HL-60 (cell line): ENCODE results near the gene FHAD1.

Experiments
- DNase-seq, 2 experiments: peaks; one replicate each; pipeline ENCODE4 v3.0.0-alpha.2; 2010 to 2020; ENCODE audit warnings: low read depth in 1 of 2, low spot score in 1 of 2
- H3K27ac ChIP-seq: fragments of 250-450 bp; sonication (Bioruptor Pico); replicated peaks from 2 replicates; pipeline ENCODE4 v1.5.1; 2020; ENCODE audit warnings: mild to moderate bottlenecking, moderate library complexity
- H3K27me3 ChIP-seq: fragments of 250-450 bp; sonication (Bioruptor Pico); 2 replicates; pipeline ENCODE4 v1.5.1; 2021; ENCODE audit warnings: mild to moderate bottlenecking, moderate library complexity; ENCODE audit not compliant: insufficient read depth, poor library complexity, severe bottlenecking
- H3K4me3 ChIP-seq: replicated peaks from 2 replicates; pipeline ENCODE4 v1.5.1; 2011; ENCODE audit warnings: mild to moderate bottlenecking, control low read depth, low read length; ENCODE audit not compliant: insufficient read depth
- GABPA ChIP-seq: IDR thresholded peaks from 2 replicates; pipeline ENCODE4 v1.6.1; 2012; ENCODE audit warnings: low read depth
- POLR2AphosphoS5 ChIP-seq: IDR thresholded peaks from 2 replicates; pipeline ENCODE4 v1.6.1; 2012; ENCODE audit warnings: low read depth
- REST ChIP-seq: IDR thresholded peaks from 2 replicates; pipeline ENCODE4 v1.6.1; 2012; ENCODE audit warnings: low read depth; ENCODE audit not compliant: insufficient replicate concordance
- SPI1 ChIP-seq: IDR thresholded peaks from 2 replicates; pipeline ENCODE4 v1.6.1; 2012; ENCODE audit warnings: low read depth, mild to moderate bottlenecking, borderline replicate concordance
- TF ChIP-seq, protein P1 (sequence below): IDR thresholded peaks from one replicate; pipeline ENCODE4 v1.5.1; 2011; ENCODE audit warnings: low read length, control low read depth, inconsistent platforms; ENCODE audit not compliant: insufficient read depth

The FHAD1 gene

DNA sequence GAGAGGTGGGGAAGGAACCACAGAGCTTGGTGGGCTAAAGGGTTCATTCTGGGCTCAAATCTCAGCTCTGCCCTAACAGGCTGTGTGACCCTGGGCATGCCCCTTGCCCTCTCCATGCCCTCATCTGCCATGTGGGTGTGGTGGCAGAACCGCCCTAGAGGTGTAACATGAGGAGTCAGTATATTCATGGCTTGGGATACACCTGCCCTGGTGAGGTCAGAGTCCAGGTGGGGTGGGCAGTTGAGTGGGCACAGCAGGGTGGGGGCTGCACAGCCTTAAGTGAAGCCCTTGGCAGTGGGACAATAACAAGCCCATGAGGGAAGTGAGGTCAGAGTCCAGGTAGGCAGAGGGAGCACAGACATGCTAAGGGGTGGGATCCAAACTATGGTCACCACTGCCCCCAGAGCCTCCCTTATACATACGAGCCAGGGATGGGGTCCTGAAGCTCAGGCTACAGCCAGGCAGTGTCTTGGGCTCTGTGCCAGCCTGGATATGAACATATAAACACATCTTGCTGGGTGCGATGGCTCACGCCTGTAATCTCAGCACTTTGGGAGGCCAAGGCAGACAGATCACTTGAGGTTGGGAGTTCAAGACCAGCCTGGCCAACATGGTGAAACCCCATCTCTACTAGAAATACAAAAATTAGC is 103.7 kb downstream of the FHAD1 start:
- no peak for DNase-seq
- TF ChIP-seq REST (no peak), SPI1 (no peak), POLR2AphosphoS5 (no peak), GABPA (no peak)
- TF ChIP-seq, protein P1, sequence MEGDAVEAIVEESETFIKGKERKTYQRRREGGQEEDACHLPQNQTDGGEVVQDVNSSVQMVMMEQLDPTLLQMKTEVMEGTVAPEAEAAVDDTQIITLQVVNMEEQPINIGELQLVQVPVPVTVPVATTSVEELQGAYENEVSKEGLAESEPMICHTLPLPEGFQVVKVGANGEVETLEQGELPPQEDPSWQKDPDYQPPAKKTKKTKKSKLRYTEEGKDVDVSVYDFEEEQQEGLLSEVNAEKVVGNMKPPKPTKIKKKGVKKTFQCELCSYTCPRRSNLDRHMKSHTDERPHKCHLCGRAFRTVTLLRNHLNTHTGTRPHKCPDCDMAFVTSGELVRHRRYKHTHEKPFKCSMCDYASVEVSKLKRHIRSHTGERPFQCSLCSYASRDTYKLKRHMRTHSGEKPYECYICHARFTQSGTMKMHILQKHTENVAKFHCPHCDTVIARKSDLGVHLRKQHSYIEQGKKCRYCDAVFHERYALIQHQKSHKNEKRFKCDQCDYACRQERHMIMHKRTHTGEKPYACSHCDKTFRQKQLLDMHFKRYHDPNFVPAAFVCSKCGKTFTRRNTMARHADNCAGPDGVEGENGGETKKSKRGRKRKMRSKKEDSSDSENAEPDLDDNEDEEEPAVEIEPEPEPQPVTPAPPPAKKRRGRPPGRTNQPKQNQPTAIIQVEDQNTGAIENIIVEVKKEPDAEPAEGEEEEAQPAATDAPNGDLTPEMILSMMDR: no peak
- Histone ChIP-seq H3K27me3 (no peaks in the 10 kb centered on the region), H3K27ac (no peak overlapping the region), H3K4me3 (no peak overlapping the region)

DNA sequence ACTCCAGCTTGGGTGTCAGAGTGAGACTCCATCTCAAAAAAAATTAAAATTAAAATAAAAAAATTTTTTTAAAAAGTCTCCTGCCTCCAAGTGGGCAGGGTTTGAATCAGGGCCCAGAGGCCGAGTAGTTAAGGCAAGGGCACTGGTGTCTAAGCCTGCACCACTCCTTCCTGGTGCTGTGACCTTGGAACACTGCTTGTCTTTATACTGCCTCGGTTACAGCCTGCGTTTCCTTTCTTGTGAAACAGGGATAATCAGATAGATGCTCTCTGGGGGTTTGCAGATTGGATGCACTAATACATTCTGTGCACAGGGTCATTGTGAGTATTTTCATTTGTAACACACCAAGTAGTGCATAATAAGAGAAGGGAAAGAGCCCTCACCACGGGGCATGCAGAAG is 104.3 kb downstream of the FHAD1 start:
- no peak for TF ChIP-seq SPI1
- TF ChIP-seq, protein P1: no peak
- TF ChIP-seq REST: no peak
- TF ChIP-seq GABPA: no peak
- TF ChIP-seq POLR2AphosphoS5: no peak
- H3K27me3 ChIP-seq: no peaks in the 10 kb centered on the region
- H3K4me3 ChIP-seq: no peak overlapping the region
- H3K27ac ChIP-seq: no peak overlapping the region
- no peak for DNase-seq

- TF ChIP-seq GABPA: no peak
- no peak for TF ChIP-seq REST
- TF ChIP-seq, protein P1: no peak
- no peak for TF ChIP-seq POLR2AphosphoS5
- no peak for TF ChIP-seq SPI1
- Histone ChIP-seq H3K4me3 (no peak overlapping the region), H3K27me3 (no peaks in the 10 kb centered on the region), H3K27ac (no peak overlapping the region)
- DNase-seq: peak in 1 of 2 experiments; percentile 34
These were observed 105.3 kb downstream of the FHAD1 start for GRCh38 chr1:15352128-15352957.
